Dermis microvascular lymphatic vessel endothelial cell (primary cell): Measurements from ENCODE around the gene CFAP65. TPM values are rescaled to one million over a fixed set of nuclear protein-coding genes. Genes with fewer than 3 reads are reported as not detected.

Experiments
- DNase-seq, 2 donors: peaks; one replicate each; pipeline versions ENCODE4 v3.0.0 to v3.0.0-alpha.2; 2010; ENCODE audit warnings: low read depth in 2 of 2
- total RNA-seq: library from RNA; depleted of rRNA; stranded (reverse); fragments of >200 nt; gene quantifications from 2 replicates; pipeline ENCODE4 v1.2.1, GENCODE V29; 2014

Gene CFAP65
- total RNA-seq, 1 donor from 2014 or later, result not detected

DNA sequence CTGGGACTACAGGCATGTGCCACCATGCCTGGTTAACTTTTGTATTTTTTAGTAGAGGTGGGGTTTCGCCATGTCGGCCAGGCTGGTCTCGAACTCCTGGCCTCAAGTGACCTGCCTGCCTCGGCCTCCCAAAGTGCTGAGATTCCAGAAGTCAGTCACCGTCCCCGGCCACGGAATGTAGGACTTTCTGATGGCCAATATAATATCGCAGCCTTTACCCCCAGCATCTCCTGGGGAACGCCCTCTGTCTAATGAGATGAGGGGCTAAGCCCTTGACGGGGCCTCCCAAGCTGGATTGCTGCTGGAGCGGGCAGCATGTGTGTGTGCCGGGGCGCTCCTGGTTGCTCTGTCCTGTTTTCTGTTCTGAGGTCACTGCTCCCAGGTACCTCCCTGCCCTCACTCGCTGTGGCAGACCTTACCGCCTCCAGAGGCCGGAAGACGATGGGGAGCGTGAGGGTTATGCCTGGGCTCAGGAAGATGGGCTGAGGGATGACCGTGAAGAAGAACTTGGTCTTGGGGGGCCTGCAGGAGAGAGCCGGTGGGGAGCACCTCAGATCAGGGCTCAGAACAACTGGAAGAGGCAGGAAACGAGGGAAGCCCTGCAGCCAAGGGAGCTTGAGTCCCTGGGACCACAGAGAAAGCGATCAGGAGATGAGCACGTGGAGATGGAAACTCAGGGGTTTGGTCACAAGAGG, 9.1 kb downstream of the CFAP65 start:
- no peak for DNase-seq

DNA sequence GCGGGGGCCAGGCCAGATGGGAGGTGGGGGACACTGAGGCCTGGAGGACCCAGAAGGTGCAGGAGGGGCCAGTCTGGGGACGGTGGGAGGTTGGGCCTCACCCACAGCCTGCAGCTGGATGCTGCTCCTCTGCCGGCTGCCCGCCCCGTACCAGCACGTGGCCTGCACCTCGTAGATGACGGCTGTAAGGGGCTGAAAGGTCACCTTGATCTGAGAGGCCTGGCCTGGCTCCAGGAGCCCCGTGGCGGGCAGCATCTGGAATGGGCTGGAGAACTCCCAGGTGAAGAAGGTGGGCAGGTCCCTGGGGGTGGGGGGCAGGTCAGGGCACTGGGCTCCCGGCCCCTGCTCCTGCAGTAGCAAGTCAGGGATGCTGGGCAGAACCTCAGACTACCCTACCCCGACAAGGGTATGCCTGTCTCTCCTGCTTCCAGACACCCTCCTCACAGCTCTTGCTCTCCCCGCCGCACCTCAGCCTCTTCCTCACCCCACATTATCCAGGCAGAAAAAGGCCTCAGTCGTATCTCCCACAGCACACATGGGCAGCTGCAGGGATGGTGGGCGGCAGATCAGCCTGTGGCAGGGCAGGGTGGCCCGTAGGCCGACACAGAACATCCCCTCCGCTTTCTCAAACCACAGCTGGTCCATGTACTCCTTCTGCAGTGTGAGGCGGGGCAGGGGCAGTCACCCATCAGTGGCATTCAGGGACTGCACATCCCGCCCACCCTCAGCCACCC, 10.1 kb downstream of the CFAP65 start:
- no peak for DNase-seq

DNA sequence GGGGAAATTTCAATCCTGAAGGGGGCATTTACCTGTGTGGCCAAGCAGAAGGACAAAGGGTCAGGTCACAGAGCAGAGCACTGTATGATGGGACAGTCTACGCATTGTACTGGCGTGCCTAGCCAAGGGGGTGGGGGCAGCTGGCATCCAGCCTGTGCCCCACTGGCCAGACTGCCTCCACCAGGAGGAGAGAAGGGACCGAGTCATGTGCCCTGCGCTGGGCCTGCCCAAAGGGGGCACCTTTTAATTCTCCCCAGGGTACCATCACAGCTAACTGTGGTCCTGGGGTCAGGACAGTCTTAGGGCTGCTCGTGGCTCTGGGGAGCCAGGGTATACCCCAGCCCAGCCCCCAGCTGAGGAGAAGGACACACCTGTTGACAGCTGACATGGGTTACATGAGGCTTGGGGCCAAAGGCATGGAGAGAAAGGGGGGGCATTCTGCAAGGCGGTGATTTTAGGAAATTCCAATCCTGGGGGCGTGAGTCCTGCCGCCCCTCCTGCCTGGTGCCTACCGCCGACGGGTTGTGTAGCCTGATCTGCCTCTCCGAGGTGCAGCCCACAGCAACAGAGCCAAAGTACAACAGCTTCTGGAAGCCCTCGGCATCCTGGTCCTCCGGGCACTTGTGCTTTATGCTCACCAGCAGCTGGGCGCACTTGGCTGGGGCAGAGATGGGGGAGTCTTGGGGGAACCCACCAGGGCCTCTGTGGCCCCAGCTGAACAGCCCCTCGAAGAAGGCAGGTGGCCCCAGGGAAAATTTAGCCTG, 11.0 kb downstream of the CFAP65 start:
- DNase-seq, result no peak

DNA sequence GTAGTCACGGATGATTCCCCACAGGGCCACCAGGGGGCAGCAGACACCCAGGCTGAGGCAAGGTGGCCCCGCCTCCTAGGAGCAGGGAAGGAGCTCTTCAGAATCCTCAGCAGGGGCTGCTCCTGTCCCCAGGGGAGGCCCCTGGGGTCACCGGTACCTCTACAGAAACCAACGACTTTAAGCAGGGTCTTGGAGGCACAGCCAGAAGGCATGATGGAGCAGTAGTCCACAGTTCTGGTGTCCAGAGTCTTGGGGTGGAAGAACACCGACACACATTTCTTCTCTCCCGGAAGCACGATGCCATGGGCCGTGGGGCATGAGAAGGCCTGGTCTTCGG, 11.5 kb downstream of the CFAP65 start:
- DNase-seq, result peak; percentile 38 to 69

DNA sequence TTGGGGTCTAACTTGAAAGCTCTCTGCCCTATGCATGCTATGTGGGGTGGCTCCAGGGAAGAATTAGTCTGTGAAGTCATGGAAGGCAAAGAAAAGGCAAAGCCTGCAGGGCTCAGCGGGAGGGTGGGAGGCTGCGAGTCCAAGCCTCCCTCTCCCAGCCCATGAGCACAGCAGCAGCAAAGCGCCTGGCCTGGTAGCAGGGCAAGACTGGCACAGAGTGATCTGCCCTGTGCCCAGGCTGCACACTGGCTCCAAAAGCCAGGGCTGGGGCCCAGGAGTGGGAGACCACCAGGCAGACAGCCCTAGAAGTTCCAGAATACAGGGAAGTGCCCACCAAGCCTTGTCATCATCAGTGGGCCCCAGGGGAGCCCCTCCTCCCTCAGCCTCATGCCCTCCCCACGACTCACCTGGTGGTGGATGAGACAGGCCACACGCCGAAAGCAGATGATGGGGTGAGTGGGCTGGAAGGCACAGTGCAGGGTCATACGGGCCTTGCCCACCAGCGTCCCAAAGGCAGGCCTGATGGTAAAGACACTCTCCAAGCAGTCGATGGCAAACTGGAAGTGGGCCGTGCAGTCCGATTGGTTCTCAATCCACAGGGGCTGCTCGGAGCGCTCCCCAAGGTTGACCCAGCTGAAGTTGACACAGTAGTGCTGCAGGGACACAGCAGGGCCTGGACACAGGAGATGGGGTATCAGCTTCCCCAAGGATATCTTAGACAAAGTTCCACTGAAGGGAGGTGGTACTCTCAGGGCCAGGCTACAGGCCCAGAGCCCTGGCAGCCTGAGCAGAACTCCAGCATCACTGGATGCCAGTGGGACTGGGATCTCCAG, 12.1 kb downstream of the CFAP65 start:
- no peak for DNase-seq

DNA sequence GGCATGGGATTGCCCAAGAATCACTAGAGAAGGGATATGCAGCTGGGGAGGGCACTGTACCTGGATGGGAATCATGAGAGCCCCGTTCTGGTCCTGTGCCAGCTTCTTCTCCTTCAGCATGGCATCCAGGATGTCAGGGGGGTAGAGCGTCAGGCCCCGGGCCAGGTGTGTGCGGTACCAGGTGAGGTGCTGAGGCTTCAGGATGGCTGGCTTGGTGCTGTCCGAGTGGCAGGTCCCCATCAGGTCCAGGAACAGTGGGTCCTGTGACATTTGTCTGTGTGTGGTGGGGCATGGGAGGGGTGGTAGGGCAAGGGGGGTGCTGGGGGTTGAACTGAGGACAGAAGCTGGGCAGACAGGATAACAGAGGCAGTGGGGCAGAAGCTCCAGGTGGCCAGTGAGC, 13.2 kb downstream of the CFAP65 start:
- no peak for DNase-seq

DNA sequence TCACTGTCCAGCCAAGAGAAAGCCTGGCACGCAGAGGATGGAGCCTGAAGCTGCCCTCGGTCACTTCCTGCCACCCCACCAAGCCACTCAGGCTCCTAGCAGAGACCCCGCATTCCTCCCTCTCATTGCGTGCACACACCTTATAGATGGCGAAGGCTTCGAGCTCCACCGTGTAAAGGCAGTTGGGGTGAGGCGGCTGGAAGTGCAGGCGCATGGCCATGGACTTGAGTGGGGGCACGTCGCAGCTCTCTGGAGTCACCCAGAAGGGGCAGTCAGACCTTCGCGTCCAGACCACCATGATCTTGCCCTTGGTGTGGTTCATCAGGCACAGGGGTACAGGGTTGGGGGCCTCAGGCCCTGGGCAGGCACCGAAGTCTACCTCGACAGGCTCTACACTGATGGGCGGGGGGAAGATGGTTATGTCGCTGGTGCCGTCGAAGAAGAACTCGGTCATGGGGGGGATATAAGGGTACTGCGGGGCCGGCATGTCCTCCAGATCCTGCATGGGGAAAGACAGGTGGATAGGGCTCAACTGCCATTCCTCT, 13.7 kb downstream of the CFAP65 start:
- DNase-seq, result no peak

DNA sequence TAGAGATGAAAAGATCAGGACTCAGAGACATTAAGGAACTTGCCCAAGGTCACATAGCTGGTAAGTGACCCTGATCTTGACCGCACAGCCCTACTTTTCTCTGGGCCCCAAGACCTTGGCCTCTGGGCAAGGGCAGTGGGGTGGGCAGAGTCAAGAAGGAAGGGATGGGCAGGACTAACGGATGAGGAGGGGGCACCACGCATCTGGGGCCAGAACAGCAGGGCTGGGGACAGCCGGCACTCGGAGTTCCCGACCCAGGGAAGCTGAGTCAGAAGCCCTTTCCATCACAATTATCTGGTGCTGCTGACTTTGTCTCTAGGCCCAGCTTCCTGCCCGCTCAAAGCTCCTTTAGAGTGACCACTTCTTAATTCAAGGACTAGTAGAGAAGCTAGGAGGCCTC, 14.4 kb downstream of the CFAP65 start:
- no peak for DNase-seq

DNA sequence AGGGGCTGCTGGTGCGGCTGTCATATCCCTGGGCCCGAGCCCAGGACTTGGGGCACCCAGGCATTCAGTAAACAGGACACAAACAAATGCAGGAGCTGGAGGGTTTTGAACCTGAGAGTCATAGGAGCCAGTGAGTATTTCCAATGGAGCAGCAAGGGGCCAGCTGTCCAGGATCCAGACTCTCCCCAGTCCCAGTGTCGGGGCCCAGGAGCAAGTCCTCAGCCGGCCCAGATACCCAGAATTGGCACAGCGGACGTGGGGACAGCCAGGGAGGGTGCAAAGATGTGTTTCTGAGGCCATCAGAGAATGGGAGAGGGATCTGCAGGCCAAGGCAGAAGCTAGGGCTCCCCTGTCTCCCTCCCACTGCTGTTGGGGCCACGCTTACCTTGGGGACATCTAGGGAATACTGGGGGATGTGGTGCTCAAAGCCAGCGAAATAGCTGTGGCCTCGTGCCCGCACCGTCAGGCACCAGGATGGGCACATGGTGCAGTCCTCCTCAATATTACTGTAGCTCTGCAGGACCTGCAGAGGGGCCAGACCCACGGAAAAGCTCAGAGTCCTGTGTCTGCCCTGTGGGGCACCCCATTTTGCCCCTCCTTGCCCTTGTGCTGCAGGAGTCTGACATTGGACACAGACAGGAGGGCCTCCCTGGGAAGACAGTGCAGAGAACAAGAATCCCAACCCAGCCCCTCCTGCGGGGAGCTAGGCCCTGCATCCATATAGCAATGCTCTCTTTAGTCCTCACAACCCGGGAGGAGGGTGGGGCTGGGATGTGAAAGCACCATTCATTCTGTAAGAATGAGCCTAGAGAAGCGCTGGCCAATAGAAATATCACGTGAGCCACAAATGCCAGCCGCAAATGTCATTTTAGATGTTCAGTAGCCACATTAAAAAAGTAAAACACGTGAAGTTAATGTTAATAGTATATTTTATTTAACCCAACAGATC, 15.4 kb downstream of the CFAP65 start:
- no peak for DNase-seq

DNA sequence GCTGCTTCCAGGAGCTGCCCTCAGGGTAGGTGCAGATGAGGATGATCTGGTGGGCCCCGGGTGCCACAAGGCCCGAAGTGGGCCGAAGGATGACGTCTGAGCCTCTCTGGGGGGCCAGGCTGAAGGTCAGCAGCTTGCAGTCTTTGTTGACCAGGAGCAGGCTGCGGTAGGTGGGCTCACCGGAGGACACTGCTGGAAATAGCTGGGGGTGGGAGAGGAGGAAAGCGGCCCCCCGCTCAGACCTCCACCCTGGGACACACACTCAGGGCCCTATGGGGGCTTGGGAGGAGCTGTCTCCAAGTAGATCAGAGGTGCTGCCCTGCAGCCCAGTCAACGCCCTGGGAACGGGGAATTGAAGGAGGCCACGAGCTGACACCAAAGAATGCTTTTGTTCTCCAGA, 17.3 kb downstream of the CFAP65 start:
- DNase-seq, result no peak

DNA sequence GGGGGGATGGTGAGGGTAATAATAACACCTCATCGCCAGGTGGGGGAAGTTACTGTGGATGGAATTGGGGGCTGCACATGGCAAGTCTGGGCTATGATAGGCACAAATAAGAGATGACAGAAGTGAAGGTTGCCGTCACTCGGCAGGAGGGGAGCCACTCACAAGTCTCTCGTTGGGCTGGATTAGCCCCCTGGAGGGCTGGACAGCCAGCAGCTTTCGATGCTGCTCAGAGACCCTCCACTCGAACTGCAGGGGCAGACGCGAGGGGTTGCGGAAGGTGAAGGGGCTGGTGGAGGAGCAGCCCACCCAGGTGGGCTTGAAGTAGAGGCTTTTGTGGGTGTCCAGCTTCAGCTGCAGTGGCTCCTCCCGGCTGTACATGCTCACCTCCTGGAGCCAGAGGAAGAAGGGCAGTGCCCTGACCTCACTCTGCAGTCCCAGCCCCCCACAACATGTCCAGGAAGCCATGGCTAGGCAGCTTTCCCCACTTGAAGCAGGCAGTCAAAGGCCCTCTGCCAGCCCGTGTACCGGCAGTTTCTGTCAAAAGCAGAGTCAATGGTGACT, 18.2 kb downstream of the CFAP65 start:
- DNase-seq, result no peak

DNA sequence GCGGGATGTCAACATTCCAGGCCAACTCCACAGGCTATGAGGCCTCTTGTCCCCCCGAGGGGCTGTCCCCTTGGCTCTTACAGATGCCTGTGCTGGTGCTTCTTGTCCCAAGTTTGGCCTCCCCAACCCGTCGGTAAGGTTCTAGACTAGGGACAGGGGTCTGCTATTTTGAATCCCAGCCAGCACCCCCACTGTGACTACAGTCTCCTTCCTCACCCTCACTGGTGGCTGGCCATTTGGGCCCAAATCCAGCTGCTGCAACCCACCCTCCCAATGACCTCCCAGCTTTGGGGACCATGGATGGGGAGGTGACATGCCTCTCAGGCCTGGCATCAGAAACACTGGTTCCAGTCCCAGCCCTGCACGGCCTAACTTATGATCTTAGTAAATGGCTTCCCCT, 18.7 kb downstream of the CFAP65 start:
- no peak for DNase-seq

DNA sequence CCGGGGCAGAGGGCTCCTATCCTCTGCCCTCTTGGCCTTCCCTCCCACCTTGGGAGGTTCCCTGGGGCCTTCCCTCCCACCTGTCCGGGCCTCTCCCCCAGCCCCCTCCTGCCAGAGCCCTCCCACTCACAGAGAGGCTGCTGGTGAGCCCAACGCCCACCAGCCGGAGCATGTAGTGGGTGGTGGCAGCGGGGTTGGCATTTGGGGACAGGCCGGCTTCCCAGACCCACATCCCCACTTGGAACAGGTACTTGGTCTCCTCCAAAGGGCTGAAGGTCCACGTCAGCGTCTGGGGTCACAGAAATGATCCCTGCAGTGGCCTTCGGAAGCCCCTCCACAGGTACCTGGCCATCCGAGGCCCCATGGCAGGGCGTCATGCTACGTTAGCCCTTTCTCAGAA, 19.3 kb downstream of the CFAP65 start:
- no peak for DNase-seq

DNA sequence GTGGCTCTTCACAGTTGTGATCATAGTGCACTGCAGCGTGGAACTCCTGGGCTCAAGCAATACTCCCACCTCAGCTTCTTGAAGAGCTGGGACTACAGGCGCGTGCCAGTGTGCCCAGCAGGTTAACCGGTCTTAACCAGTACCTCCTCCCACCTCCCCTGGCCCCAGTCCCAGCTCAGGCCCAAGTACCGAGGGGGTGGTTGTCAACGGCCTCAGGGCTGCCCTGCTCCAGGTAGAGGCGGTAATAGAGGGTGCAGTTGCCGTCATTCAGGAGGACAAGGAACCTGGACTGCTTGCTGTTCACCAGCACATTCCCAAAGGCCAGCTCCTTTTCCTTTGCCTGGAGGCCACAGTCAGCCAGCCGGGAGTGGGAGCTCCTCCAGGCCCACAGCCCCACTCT, 19.7 kb downstream of the CFAP65 start:
- no peak for DNase-seq

DNA sequence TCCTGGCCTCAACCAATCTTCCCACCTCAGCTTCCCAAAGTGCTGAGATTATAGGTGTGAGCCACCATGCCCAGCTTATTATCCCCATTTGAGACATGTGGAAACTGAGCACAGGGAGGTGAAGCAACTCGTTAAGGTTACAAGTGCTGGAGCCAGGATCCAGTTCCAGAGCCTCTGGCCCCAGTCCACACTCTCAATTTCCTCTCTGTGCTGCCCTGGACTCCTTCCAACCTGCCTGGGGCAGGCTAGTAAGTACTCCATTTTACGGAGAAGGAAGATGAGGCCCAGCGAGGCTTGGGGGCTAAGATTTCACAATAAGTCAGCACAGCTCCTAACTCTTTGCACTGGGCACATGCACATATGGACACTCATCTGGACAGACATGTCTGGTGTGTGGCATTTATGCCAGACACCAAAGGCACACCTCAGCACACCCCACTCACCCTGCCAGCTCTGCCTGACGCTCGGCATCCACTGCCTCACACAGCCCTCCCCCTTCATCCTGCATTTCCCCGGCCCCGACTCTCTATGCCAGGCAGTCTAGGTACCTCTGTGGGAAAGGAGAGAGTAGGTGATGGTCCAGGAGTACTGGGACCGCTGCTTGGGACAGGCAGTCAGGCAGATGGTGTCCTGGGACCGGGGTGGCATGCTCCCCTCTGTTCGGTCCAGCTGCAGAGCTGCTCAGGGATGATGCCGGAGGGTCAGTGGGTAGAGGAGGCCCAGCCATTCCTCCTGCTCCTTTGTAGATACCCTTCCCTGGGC, 20.5 kb downstream of the CFAP65 start:
- DNase-seq, result no peak

DNA sequence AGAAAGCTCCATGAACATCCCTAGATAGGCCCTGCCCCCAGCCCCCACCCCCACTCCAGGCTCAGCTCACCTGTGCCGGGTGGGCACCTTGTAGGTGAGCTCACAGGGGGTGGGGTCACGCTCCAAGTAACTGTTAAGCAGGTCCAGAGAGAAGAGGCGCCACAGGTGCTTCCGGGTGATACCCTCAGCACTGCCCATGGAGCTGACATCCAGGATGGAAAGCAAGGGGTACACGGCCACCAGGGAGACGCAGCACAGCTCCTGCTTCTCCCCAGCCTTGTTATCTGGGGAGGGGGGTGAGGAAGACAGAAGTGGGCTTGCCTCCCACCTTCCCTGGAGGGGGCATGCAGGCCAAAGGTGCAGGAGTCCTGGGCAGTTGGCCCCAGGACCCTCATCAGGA, 21.9 kb downstream of the CFAP65 start:
- no peak for DNase-seq

DNA sequence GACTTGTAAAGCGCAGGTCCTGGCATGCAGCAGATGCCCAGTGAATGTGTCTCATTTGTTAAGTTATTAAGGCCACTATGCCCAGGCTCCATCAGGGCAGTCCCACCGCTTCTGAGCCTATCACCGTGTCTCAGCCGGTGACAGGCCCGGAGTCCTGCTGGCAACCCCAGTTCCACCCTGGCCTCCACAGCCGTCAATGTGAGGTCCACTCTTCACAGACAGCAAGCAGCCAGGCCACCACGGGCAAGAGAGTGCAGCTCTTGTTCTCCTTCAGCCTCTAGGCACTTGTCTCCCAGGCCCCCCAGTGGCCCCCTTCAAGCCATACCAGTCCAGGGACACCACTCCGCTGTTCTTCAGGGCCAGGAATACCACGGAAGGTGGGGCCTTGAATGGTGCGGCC, 22.6 kb downstream of the CFAP65 start:
- DNase-seq, result no peak

DNA sequence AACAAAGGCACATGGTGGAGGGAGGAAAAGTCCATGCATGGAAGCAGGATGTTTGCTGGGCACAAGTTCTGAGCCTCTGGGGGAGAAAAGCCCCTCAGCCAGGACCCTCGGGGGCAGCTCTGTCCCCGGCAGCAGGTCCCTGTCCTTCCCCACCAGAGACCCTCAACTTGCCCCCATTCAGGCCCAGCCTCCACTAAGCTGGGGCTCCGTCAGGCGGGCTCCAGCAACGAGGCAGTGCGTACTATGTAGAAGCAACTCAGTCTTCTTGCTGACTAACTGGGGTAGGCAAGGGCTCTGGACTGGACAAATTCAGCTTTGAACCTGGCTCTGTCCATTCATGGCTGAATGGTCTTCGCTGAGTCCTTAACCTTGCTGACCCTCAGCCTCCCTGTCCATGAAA, 23.0 kb downstream of the CFAP65 start:
- DNase-seq, result no peak

DNA sequence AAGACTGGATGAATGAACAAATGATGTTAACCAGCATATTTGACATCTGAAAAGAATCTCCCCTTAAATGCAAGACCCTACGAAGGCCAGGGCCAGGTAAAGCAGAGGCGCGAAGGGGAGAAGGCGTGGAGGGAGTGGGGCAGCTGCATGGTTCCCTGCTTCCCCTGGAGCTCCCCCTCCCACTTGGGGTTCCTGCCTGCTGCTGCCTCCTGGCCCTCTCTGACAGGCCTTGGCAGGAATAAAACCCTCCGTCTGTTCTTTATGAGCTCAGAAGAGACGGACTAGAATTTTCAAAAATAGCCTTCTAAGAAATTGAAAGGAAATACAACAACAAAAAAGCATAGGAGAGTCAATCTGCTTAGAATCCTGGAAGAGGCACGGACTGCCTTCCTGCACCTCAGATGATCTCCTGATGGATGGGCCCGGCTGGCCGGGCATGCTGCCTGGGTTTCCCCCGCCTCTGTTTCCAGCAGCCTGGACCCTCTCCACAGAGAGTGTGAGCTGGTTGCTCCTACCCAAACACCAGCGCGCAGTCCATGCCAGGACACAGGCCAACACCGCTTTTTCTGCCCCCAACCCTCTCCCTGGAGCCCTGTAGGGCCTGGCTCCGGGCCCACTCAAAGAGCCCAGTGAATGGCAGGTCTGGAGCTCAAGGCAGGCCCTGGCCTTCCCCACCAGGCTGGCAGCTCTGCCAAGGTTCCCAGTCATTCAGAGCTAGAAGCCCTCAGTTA, 23.9 kb downstream of the CFAP65 start:
- no peak for DNase-seq
